CD4-positive, alpha-beta T cell treated with Interleukin-21 for 1 hour (primary cell): ENCODE measurements around the gene LRRN3.

Source experiments
- DNase-seq: peaks from one replicate; pipeline ENCODE4 v3.0.0-alpha.2; 2020

LRRN3 gene

DNA sequence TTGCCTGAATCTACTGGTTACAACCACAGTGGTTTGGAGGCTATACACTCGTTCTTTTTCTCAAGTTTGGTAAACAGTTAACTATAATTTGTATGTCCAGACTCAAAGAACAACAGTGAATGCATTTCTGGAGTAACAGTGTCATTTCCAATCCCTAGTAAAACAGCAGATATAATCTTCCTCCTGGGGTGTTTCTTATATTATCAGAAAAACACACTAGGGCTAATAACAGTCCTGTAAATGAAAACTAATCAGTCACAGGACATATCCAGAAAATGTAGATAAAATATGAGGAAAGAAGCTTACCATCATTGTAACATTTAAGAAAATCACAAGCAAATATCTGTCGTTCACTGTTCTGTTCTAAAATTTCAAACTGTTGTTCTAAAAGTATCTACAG lies 82.6 kb downstream of the LRRN3 start:
- no peak for DNase-seq

DNA sequence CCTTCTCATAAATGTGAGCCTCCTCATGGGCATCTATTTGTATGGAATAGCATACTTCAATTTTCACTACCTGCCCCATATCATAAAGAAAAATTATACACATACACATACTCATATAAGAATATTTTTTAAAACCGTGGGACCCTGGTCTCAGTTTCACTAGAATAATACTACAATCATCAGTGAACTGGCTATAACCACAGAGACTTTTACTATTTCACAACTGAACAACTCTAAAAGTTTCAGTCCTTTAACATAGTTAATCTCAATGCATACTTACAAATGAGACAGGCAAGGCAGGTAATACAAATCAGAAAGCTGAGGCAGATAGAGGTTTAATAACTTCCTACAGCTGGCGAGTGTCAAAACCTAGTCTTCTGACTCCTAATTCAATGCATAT lies 83.1 kb downstream of the LRRN3 start:
- DNase-seq: no peak

DNA sequence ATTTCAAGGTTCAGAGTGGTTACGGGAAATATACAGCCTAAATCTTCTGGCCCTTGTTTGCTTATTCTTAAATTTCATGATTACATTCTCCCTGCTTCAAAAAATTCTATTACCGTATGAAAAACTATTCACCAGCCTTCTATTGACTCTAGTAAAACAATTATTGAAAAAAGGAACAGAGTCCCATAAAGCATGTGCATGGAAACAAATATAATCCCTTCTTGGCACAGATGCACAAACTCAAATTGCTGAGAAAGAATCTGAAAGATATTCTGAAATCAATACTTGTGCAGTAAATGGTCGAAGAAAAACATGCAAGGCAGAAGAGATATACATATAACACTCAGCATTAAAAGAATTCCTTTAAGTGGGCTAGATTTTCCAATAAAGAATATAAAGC lies 83.6 kb downstream of the LRRN3 start:
- DNase-seq: no peak
